WTC11 (cell line): ENCODE measurements around the gene ITGA8. TPM values are rescaled to one million over a fixed set of nuclear protein-coding genes. Genes with fewer than 3 reads are reported as not detected.

Experiments used
- ATAC-seq: fragments of 200-7000 bp; cut with Tn5 transposase; 2 replicates; pipeline ENCODE4 v1.10.0; 2021; ENCODE audit warnings: mild to moderate bottlenecking, moderate library complexity
- CTCF ChIA-PET: fragments of 300-600 bp; sonication (Branson Sonifier 250); formaldehyde crosslinking; loops from one replicate; lab custom pipeline; 2021; ENCODE audit warnings: antibody characterized with exemption; lab: Charles Lee
- POLR2A ChIA-PET: fragments of 350-600 bp; sonication (Branson Sonifier 250); formaldehyde crosslinking; loops from one replicate; lab custom pipeline; 2021; ENCODE audit warnings: antibody characterized with exemption; lab: Charles Lee
- DNase-seq: peaks from one replicate; pipeline ENCODE4 v3.0.0; 2021; ENCODE audit warnings: low spot score
- H3K27ac Mint-ChIP-seq: 2 replicates; pipeline ENCODE4 v1.8.0; 2021; ENCODE audit warnings: mixed read lengths
- H3K27me3 Mint-ChIP-seq: 2 replicates; pipeline ENCODE4 v1.8.0; 2021; ENCODE audit warnings: low read depth, mild to moderate bottlenecking, moderate library complexity, mixed read lengths
- H3K36me3 Mint-ChIP-seq: 2 replicates; pipeline ENCODE4 v1.8.0; 2021; ENCODE audit warnings: mixed read lengths
- H3K4me1 Mint-ChIP-seq: 2 replicates; pipeline ENCODE4 v1.8.0; 2022; ENCODE audit warnings: mixed read lengths
- H3K4me3 Mint-ChIP-seq: 2 replicates; pipeline ENCODE4 v1.8.0; 2021; ENCODE audit warnings: mild to moderate bottlenecking, moderate library complexity, mixed read lengths
- H3K9me3 Mint-ChIP-seq: 2 replicates; pipeline ENCODE4 v1.8.0; 2021; ENCODE audit warnings: mixed read lengths
- ARID4B ChIP-seq: sonication (generic); formaldehyde crosslinking; IDR thresholded peaks from 2 replicates; pipeline ENCODE4 v1.8.0; 2023; ENCODE audit warnings: missing genetic modification reagents, mild to moderate bottlenecking, borderline replicate concordance
- CBFB ChIP-seq: sonication (generic); formaldehyde crosslinking; IDR thresholded peaks from 2 replicates; pipeline ENCODE4 v1.8.1; 2022; ENCODE audit warnings: mild to moderate bottlenecking, low read depth, missing genetic modification reagents
- E2F1 ChIP-seq: sonication (generic); formaldehyde crosslinking; IDR thresholded peaks from 2 replicates; pipeline ENCODE4 v1.8.0; 2022; ENCODE audit warnings: mild to moderate bottlenecking, missing genetic modification reagents
- E2F4 ChIP-seq: sonication (generic); formaldehyde crosslinking; IDR thresholded peaks from 2 replicates; pipeline ENCODE4 v1.8.1; 2022; ENCODE audit warnings: low read depth, mild to moderate bottlenecking, moderate library complexity, missing genetic modification reagents, borderline replicate concordance
- ETV6 ChIP-seq: sonication (generic); formaldehyde crosslinking; IDR thresholded peaks from 2 replicates; pipeline ENCODE4 v1.8.1; 2022; ENCODE audit warnings: mild to moderate bottlenecking, missing genetic modification reagents
- FOXP1 ChIP-seq: sonication (generic); formaldehyde crosslinking; IDR thresholded peaks from 2 replicates; pipeline ENCODE4 v1.8.0; 2022; ENCODE audit warnings: missing genetic modification reagents, mild to moderate bottlenecking, moderate library complexity, borderline replicate concordance
- HMGXB4 ChIP-seq: sonication (generic); formaldehyde crosslinking; IDR thresholded peaks from 2 replicates; pipeline ENCODE4 v1.8.1; 2023; ENCODE audit warnings: mild to moderate bottlenecking, moderate library complexity, missing genetic modification reagents
- NFATC4 ChIP-seq: fragments of 250-450 bp; sonication (Bioruptor Pico); IDR thresholded peaks from 2 replicates; pipeline ENCODE4 v1.9.0; 2021; ENCODE audit warnings: mild to moderate bottlenecking
- NFE2L1 ChIP-seq: sonication (generic); formaldehyde crosslinking; IDR thresholded peaks from 2 replicates; pipeline ENCODE4 v1.8.1; 2023; ENCODE audit warnings: missing genetic modification reagents
- NR3C1 ChIP-seq: sonication (generic); formaldehyde crosslinking; conservative IDR thresholded peaks from 2 replicates; pipeline ENCODE4 v1.8.1; 2023; ENCODE audit warnings: low read depth, mild to moderate bottlenecking, missing genetic modification reagents
- PRRX2 ChIP-seq: fragments of 250-450 bp; sonication (Bioruptor Pico); IDR thresholded peaks from 2 replicates; pipeline ENCODE4 v1.8.0; 2021; ENCODE audit warnings: mild to moderate bottlenecking
- RORB ChIP-seq: fragments of 250-450 bp; sonication (Bioruptor Pico); IDR thresholded peaks from 2 replicates; pipeline ENCODE4 v1.9.0; 2021; ENCODE audit warnings: mild to moderate bottlenecking
- TCF7 ChIP-seq: sonication (generic); formaldehyde crosslinking; IDR thresholded peaks from 2 replicates; pipeline ENCODE4 v1.8.0; 2022; ENCODE audit warnings: mild to moderate bottlenecking, low read depth, missing genetic modification reagents, moderate library complexity
- TP53 ChIP-seq: sonication (generic); formaldehyde crosslinking; IDR thresholded peaks from 2 replicates; pipeline ENCODE4 v1.8.1; 2023; ENCODE audit warnings: mild to moderate bottlenecking, missing genetic modification reagents
- ZNF219 ChIP-seq: sonication (generic); formaldehyde crosslinking; IDR thresholded peaks from 2 replicates; pipeline ENCODE4 v1.8.0; 2023; ENCODE audit warnings: missing genetic modification reagents, mild to moderate bottlenecking, borderline replicate concordance
- ZNF281 ChIP-seq: sonication (generic); formaldehyde crosslinking; IDR thresholded peaks from 2 replicates; pipeline ENCODE4 v1.8.0; 2023; ENCODE audit warnings: mild to moderate bottlenecking, missing genetic modification reagents
- ZNF416 ChIP-seq: fragments of 250-450 bp; sonication (Bioruptor Pico); IDR thresholded peaks from 2 replicates; pipeline ENCODE4 v1.9.0; 2021; ENCODE audit warnings: mild to moderate bottlenecking, inconsistent platforms
- total RNA-seq: library from RNA; stranded (reverse); gene quantifications from 3 replicates; pipeline ENCODE4 v1.2.3, GENCODE V29; 2021
- TF ChIP-seq, protein P1 (sequence below): sonication (generic); formaldehyde crosslinking; IDR thresholded peaks from 2 replicates; pipeline ENCODE4 v1.8.1; 2023; ENCODE audit warnings: mild to moderate bottlenecking, missing genetic modification reagents, moderate library complexity
- TF ChIP-seq, protein P2 (sequence below): sonication (generic); formaldehyde crosslinking; IDR thresholded peaks from 2 replicates; pipeline ENCODE4 v1.8.1; 2023; ENCODE audit warnings: mild to moderate bottlenecking, missing genetic modification reagents, borderline replicate concordance
- TF ChIP-seq, protein P3 (sequence below): sonication (generic); formaldehyde crosslinking; IDR thresholded peaks from 2 replicates; pipeline ENCODE4 v1.8.0; 2022; ENCODE audit warnings: mild to moderate bottlenecking, missing genetic modification reagents

Gene ITGA8
- total RNA-seq, 1 experiment from 2014 or later, result not detected

DNA sequence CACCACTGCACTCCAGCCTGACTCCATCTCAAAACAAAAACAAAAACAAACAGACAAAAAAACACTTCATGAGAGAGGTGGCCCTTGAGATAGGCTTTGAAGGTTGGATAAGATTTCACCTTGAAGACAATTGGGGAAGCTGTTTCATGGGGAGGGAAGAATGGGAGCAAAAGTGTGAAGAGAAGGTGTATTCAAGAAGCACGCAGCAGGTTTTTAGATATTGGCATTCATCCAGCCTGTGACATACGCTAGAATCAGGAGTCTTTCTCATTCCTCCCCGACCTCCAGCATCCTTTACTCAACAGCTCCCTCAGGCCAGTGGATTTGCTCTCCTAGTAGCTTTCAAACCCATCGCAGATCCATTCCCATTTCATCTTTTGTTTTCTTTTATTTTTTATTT is 232.3 kb downstream of the ITGA8 start (continued):
- no peak for TF ChIP-seq NFE2L1 (CRISPR knock-in tag)
- no peak for TF ChIP-seq ZNF281 (CRISPR knock-in tag)
- no peak for TF ChIP-seq ETV6 (CRISPR knock-in tag)
- TF ChIP-seq FOXP1 (CRISPR knock-in tag), result no peak
- TF ChIP-seq E2F1 (CRISPR knock-in tag), result no peak
- TF ChIP-seq ZNF219 (CRISPR knock-in tag), result no peak

GRCh38 chr10:15486404-15486803 is 233.3 kb downstream of the ITGA8 start:
- Mint-ChIP-seq H3K27me3 (peaks cover 13% of the 10 kb centered on the region), H3K4me1 (no peaks in the 10 kb centered on the region), H3K4me3 (no peak overlapping the region), H3K36me3 (no peaks in the 10 kb centered on the region), H3K9me3 (no peaks in the 10 kb centered on the region), H3K27ac (no peak overlapping the region)
- no peak for ATAC-seq
- CTCF ChIA-PET, result no interaction called here
- no peak for DNase-seq
- POLR2A ChIA-PET, result no interaction called here
- TF ChIP-seq RORB (CRISPR knock-in tag) (no peak), FOXP1 (CRISPR knock-in tag) (no peak), NR3C1 (CRISPR knock-in tag) (no peak), ARID4B (CRISPR knock-in tag) (no peak), TCF7 (CRISPR knock-in tag) (no peak), E2F4 (CRISPR knock-in tag) (no peak), ZNF416 (CRISPR knock-in tag) (no peak), PRRX2 (CRISPR knock-in tag) (no peak), TP53 (CRISPR knock-in tag) (no peak), NFATC4 (CRISPR knock-in tag) (no peak), HMGXB4 (no peak), CBFB (CRISPR knock-in tag) (no peak)
- TF ChIP-seq, protein P1, sequence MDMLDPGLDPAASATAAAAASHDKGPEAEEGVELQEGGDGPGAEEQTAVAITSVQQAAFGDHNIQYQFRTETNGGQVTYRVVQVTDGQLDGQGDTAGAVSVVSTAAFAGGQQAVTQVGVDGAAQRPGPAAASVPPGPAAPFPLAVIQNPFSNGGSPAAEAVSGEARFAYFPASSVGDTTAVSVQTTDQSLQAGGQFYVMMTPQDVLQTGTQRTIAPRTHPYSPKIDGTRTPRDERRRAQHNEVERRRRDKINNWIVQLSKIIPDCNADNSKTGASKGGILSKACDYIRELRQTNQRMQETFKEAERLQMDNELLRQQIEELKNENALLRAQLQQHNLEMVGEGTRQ (CRISPR knock-in tag), result no peak
- TF ChIP-seq, protein P2, sequence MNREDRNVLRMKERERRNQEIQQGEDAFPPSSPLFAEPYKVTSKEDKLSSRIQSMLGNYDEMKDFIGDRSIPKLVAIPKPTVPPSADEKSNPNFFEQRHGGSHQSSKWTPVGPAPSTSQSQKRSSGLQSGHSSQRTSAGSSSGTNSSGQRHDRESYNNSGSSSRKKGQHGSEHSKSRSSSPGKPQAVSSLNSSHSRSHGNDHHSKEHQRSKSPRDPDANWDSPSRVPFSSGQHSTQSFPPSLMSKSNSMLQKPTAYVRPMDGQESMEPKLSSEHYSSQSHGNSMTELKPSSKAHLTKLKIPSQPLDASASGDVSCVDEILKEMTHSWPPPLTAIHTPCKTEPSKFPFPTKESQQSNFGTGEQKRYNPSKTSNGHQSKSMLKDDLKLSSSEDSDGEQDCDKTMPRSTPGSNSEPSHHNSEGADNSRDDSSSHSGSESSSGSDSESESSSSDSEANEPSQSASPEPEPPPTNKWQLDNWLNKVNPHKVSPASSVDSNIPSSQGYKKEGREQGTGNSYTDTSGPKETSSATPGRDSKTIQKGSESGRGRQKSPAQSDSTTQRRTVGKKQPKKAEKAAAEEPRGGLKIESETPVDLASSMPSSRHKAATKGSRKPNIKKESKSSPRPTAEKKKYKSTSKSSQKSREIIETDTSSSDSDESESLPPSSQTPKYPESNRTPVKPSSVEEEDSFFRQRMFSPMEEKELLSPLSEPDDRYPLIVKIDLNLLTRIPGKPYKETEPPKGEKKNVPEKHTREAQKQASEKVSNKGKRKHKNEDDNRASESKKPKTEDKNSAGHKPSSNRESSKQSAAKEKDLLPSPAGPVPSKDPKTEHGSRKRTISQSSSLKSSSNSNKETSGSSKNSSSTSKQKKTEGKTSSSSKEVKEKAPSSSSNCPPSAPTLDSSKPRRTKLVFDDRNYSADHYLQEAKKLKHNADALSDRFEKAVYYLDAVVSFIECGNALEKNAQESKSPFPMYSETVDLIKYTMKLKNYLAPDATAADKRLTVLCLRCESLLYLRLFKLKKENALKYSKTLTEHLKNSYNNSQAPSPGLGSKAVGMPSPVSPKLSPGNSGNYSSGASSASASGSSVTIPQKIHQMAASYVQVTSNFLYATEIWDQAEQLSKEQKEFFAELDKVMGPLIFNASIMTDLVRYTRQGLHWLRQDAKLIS (CRISPR knock-in tag), result no peak
- TF ChIP-seq, protein P3, sequence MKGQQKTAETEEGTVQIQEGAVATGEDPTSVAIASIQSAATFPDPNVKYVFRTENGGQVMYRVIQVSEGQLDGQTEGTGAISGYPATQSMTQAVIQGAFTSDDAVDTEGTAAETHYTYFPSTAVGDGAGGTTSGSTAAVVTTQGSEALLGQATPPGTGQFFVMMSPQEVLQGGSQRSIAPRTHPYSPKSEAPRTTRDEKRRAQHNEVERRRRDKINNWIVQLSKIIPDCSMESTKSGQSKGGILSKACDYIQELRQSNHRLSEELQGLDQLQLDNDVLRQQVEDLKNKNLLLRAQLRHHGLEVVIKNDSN, result no peak
